ACC112 (cell line): ENCODE data around the gene RREB1.
A peak's percentile ranks its signal among the peaks of the same experiment; 100 is the strongest.

Source experiments
- H2AFZ ChIP-seq: fragments of 200-600 bp; sonication (generic); one replicate; pipeline ENCODE4 v1.6.0; 2017; ENCODE audit warnings: antibody characterized with exemption, low read length; ENCODE audit not compliant: unreplicated experiment
- H3K27ac ChIP-seq: fragments of 200-600 bp; sonication (generic); 2 replicates; pipeline ENCODE4 v1.5.1; 2014; ENCODE audit warnings: low read depth, mild to moderate bottlenecking, antibody characterized with exemption, low read length, moderate library complexity
- H3K27me3 ChIP-seq: fragments of 200-600 bp; sonication (generic); 2 replicates; pipeline ENCODE4 v1.6.1; 2014; ENCODE audit warnings: mild to moderate bottlenecking, antibody characterized with exemption, low read length, moderate library complexity, mixed read lengths; ENCODE audit not compliant: insufficient read depth
- H3K36me3 ChIP-seq: fragments of 200-600 bp; sonication (generic); 2 replicates; pipeline ENCODE4 v1.6.1; 2016; ENCODE audit warnings: mild to moderate bottlenecking, antibody characterized with exemption, low read length, moderate library complexity, mixed read lengths; ENCODE audit not compliant: insufficient read depth
- H3K4me1 ChIP-seq: fragments of 200-600 bp; sonication (generic); one replicate; pipeline ENCODE4 v1.6.1; 2016; ENCODE audit warnings: low read length, mixed read lengths; ENCODE audit not compliant: insufficient read depth, unreplicated experiment, control insufficient read depth
- H3K4me3 ChIP-seq: fragments of 200-600 bp; sonication (generic); 2 replicates; pipeline ENCODE4 v1.5.1; 2014; ENCODE audit warnings: mild to moderate bottlenecking, low read depth, low read length
- H3K79me2 ChIP-seq: fragments of 200-600 bp; sonication (generic); one replicate; pipeline ENCODE4 v1.6.0; 2016; ENCODE audit warnings: low read length; ENCODE audit not compliant: control insufficient read depth, unreplicated experiment, insufficient read depth

The RREB1 gene

GRCh38 chr6:7166410-7167293 is 58.9 kb downstream of the RREB1 start:
- Histone ChIP-seq H3K36me3 (no peaks in the 10 kb centered on the region), H3K4me1 (peaks cover 36% of the 10 kb centered on the region)

GRCh38 chr6:7169296-7169721 is 61.5 kb downstream of the RREB1 start:
- Histone ChIP-seq H3K4me3 (no peak overlapping the region), H3K27ac (no peak overlapping the region), H3K27me3 (no peaks in the 10 kb centered on the region), H3K36me3 (no peaks in the 10 kb centered on the region), H3K79me2 (peaks cover 89% of the 10 kb centered on the region), H2AFZ (no peak overlapping the region), H3K4me1 (peaks cover 43% of the 10 kb centered on the region)

More at GRCh38 chr6:7166410-7167293, 58.9 kb downstream of the RREB1 start:
- Histone ChIP-seq H3K79me2 (peaks cover 86% of the 10 kb centered on the region), H3K4me3 (no peak overlapping the region), H3K27ac (no peak overlapping the region), H2AFZ (no peak overlapping the region), H3K27me3 (no peaks in the 10 kb centered on the region)

GRCh38 chr6:7170117-7170732 is 62.5 kb downstream of the RREB1 start:
- H3K4me3 ChIP-seq: no peak overlapping the region
- H2AFZ ChIP-seq: no peak overlapping the region
- H3K36me3 ChIP-seq: no peaks in the 10 kb centered on the region
- no peaks in the 10 kb centered on the region for H3K27me3 ChIP-seq
- peaks cover 86% of the 10 kb centered on the region for H3K79me2 ChIP-seq
- no peak overlapping the region for H3K27ac ChIP-seq
- peaks cover 43% of the 10 kb centered on the region for H3K4me1 ChIP-seq

GRCh38 chr6:7171119-7171518 is 63.4 kb downstream of the RREB1 start:
- H3K4me1 ChIP-seq: peaks cover 37% of the 10 kb centered on the region
- no peak overlapping the region for H3K27ac ChIP-seq
- no peaks in the 10 kb centered on the region for H3K36me3 ChIP-seq
- H3K79me2 ChIP-seq: peaks cover 85% of the 10 kb centered on the region
- no peaks in the 10 kb centered on the region for H3K27me3 ChIP-seq
- no peak overlapping the region for H3K4me3 ChIP-seq
- H2AFZ ChIP-seq: no peak overlapping the region

GRCh38 chr6:7171733-7172132 is 64.0 kb downstream of the RREB1 start:
- Histone ChIP-seq H3K79me2 (peaks cover 85% of the 10 kb centered on the region), H3K4me1 (peaks cover 31% of the 10 kb centered on the region), H3K27ac (no peak overlapping the region), H2AFZ (no peak overlapping the region), H3K36me3 (no peaks in the 10 kb centered on the region), H3K4me3 (no peak overlapping the region), H3K27me3 (no peaks in the 10 kb centered on the region)

GRCh38 chr6:7172649-7173048 is 64.9 kb downstream of the RREB1 start:
- Histone ChIP-seq H3K27me3 (no peaks in the 10 kb centered on the region), H3K79me2 (peaks cover 82% of the 10 kb centered on the region), H3K4me1 (peaks cover 29% of the 10 kb centered on the region), H3K27ac (peak overlapping the region; percentile 69), H3K36me3 (no peaks in the 10 kb centered on the region), H3K4me3 (no peak overlapping the region), H2AFZ (no peak overlapping the region)

GRCh38 chr6:7173843-7174503 is 66.2 kb downstream of the RREB1 start:
- no peak overlapping the region for H2AFZ ChIP-seq
- H3K36me3 ChIP-seq: peaks cover 4% of the 10 kb centered on the region
- peaks cover 72% of the 10 kb centered on the region for H3K79me2 ChIP-seq
- H3K4me3 ChIP-seq: no peak overlapping the region
- H3K4me1 ChIP-seq: peaks cover 22% of the 10 kb centered on the region
- no peaks in the 10 kb centered on the region for H3K27me3 ChIP-seq
- H3K27ac ChIP-seq: no peak overlapping the region

- Histone ChIP-seq H3K4me3 (no peak overlapping the region), H3K4me1 (peaks cover 14% of the 10 kb centered on the region), H2AFZ (no peak overlapping the region), H3K79me2 (peaks cover 63% of the 10 kb centered on the region), H3K27ac (no peak overlapping the region), H3K27me3 (no peaks in the 10 kb centered on the region), H3K36me3 (peaks cover 10% of the 10 kb centered on the region)
These were observed 67.7 kb downstream of the RREB1 start for GRCh38 chr6:7175462-7175861.

GRCh38 chr6:7176208-7176607 is 68.4 kb downstream of the RREB1 start:
- Histone ChIP-seq H3K4me1 (peaks cover 14% of the 10 kb centered on the region), H3K4me3 (no peak overlapping the region), H2AFZ (no peak overlapping the region), H3K36me3 (peaks cover 17% of the 10 kb centered on the region), H3K27ac (no peak overlapping the region), H3K27me3 (no peaks in the 10 kb centered on the region), H3K79me2 (peaks cover 55% of the 10 kb centered on the region)

- no peak overlapping the region for H3K27ac ChIP-seq
- peaks cover 30% of the 10 kb centered on the region for H3K36me3 ChIP-seq
- H3K4me1 ChIP-seq: no peaks in the 10 kb centered on the region
- H3K4me3 ChIP-seq: no peak overlapping the region
- H3K27me3 ChIP-seq: no peaks in the 10 kb centered on the region
- H2AFZ ChIP-seq: no peak overlapping the region
- peaks cover 38% of the 10 kb centered on the region for H3K79me2 ChIP-seq
These were observed 70.5 kb downstream of the RREB1 start for GRCh38 chr6:7178280-7178679.
